ENCODE measurements around the gene DUSP15. TPM values are rescaled to one million over a fixed set of nuclear protein-coding genes. Genes with fewer than 3 reads are reported as not detected.

The DUSP15 gene
- polyA plus RNA-seq, 3 donors: not detected

DNA sequence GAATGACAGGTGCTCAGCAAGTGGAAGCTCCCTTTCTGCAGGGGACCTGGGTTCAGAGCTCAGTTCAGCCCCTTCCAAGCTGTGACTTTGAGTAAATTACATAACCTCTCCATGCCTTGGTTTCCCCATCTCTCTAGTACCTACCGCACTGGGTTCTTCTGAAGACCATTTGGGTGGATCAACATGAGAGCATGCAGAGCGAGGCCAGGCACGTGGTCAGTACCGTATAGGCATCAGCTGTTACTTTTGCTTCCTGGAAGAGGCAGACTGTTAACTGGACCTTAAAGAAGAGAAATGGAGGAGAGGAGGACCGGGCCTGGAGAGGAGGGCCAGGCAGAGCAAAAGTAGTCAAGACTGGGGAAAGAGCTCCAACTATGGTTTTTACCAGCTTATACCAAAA, 52.9 kb downstream of the DUSP15 start:
- TF ChIP-seq, protein P1, sequence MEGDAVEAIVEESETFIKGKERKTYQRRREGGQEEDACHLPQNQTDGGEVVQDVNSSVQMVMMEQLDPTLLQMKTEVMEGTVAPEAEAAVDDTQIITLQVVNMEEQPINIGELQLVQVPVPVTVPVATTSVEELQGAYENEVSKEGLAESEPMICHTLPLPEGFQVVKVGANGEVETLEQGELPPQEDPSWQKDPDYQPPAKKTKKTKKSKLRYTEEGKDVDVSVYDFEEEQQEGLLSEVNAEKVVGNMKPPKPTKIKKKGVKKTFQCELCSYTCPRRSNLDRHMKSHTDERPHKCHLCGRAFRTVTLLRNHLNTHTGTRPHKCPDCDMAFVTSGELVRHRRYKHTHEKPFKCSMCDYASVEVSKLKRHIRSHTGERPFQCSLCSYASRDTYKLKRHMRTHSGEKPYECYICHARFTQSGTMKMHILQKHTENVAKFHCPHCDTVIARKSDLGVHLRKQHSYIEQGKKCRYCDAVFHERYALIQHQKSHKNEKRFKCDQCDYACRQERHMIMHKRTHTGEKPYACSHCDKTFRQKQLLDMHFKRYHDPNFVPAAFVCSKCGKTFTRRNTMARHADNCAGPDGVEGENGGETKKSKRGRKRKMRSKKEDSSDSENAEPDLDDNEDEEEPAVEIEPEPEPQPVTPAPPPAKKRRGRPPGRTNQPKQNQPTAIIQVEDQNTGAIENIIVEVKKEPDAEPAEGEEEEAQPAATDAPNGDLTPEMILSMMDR (IDR thresholded peaks at IDR 0.05): no peak
- Mint-ChIP-seq H3K27me3 (ENCODE audit: low read depth in 3 of 3) (peaks cover 2 to 8% (median 5%) of the 10 kb centered on the region in 3 donors), H3K27ac (no peak overlapping the region), H3K4me3 (no peak overlapping the region), H3K36me3 (no peaks in the 10 kb centered on the region), H3K4me1 (no peaks in the 10 kb centered on the region), H3K9me3 (peaks cover 0 to 2% (median 0%) of the 10 kb centered on the region in 7 donors)
- no peaks in the 10 kb centered on the region for H4K20me1 ChIP-seq (ENCODE audit: insufficient read depth, low read length)
- H3K4me3 ChIP-seq (replicated peaks in 1 of 3; ENCODE audit: low read depth in 2 of 3, low read length in 3 of 3): no peak overlapping the region
- intact Hi-C loops (cut with micrococcal nuclease): no loop called here
- H3K9ac ChIP-seq (ENCODE audit: insufficient read depth, low read length, poor library complexity, severe bottlenecking): no peak overlapping the region
- no peak for DNase-seq
- H3K36me3 ChIP-seq (replicated peaks in 1 of 2; ENCODE audit: control insufficient read depth in 1 of 2, insufficient read depth in 2 of 2, low read length in 2 of 2): no peaks in the 10 kb centered on the region
- peaks cover 0 to 4% of the 10 kb centered on the region in 2 donors for H3K27me3 ChIP-seq (ENCODE audit: control insufficient read depth in 2 of 2, insufficient read depth in 2 of 2, low read length in 2 of 2)
- H2AFZ ChIP-seq (ENCODE audit: insufficient read depth, low read depth, low read length, poor library complexity, severe bottlenecking): no peak overlapping the region
- peaks cover 0 to 2% of the 10 kb centered on the region in 2 donors for H3K4me1 ChIP-seq (ENCODE audit: control insufficient read depth in 1 of 2, insufficient read depth in 2 of 2, low read length in 2 of 2)
- no peak overlapping the region for H3K4me2 ChIP-seq (replicated peaks; ENCODE audit: extremely low read depth, low read length, poor library complexity, severe bottlenecking)
- H3K27ac ChIP-seq (ENCODE audit: low read depth in 1 of 2, low read length in 2 of 2): no peak overlapping the region
- no peaks in the 10 kb centered on the region for H3K79me2 ChIP-seq (ENCODE audit: insufficient read depth, low read length)
- no peaks in the 10 kb centered on the region for H3K9me3 ChIP-seq (replicated peaks in 1 of 2; ENCODE audit: control insufficient read depth in 1 of 2, insufficient read depth in 1 of 2, low read length in 2 of 2)
- 96% methylated on average over 4 of the region's 5 CpGs for WGBS (ENCODE audit: insufficient coverage)

DNA sequence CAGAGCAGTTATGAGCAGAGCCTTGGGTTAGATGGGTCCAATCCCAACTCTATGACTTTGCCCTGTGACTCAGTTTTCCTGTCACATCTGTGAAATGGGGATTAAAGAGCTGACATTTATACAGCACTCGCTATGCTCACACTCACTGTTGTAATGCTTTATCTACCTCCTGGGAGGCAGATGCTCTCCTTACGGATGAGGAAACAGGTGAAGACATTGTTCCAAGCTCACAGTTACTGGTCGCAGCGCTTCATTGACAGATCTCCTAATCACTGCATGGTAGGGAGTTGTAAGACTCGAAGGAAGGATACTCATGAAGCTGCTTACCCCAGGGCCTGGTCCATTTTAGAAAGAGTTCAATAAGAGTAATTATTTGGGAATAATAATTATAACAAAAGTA, 54.1 kb downstream of the DUSP15 start:
- intact Hi-C loops (cut with micrococcal nuclease): no loop called here
- TF ChIP-seq, protein P1 (IDR thresholded peaks at IDR 0.05): no peak
- no CpG with 5 or more reads among the region's 5 CpGs for WGBS (ENCODE audit: insufficient coverage)

More for the DNA sequence above, 54.1 kb downstream of the DUSP15 start:
- no peak for DNase-seq
- peaks cover 0 to 3% of the 10 kb centered on the region in 2 donors for H3K36me3 Mint-ChIP-seq
- peaks cover 2 to 3% (median 2%) of the 10 kb centered on the region in 3 donors for H3K27me3 Mint-ChIP-seq (ENCODE audit: low read depth in 3 of 3)
- Histone ChIP-seq H2AFZ (ENCODE audit: insufficient read depth, low read depth, low read length, poor library complexity, severe bottlenecking) (no peak overlapping the region), H3K4me3 (replicated peaks in 1 of 3; ENCODE audit: low read depth in 2 of 3, low read length in 3 of 3) (no peak overlapping the region), H3K27me3 (ENCODE audit: control insufficient read depth in 2 of 2, insufficient read depth in 2 of 2, low read length in 2 of 2) (no peaks in the 10 kb centered on the region), H3K9me3 (replicated peaks in 1 of 2; ENCODE audit: control insufficient read depth in 1 of 2, insufficient read depth in 1 of 2, low read length in 2 of 2) (no peaks in the 10 kb centered on the region), H4K20me1 (ENCODE audit: insufficient read depth, low read length) (no peaks in the 10 kb centered on the region), H3K9ac (ENCODE audit: insufficient read depth, low read length, poor library complexity, severe bottlenecking) (no peak overlapping the region), H3K36me3 (replicated peaks in 1 of 2; ENCODE audit: control insufficient read depth in 1 of 2, insufficient read depth in 2 of 2, low read length in 2 of 2) (no peaks in the 10 kb centered on the region), H3K79me2 (ENCODE audit: insufficient read depth, low read length) (no peaks in the 10 kb centered on the region), H3K4me2 (replicated peaks; ENCODE audit: extremely low read depth, low read length, poor library complexity, severe bottlenecking) (no peak overlapping the region), H3K27ac (ENCODE audit: low read depth in 1 of 2, low read length in 2 of 2) (no peak overlapping the region), H3K4me1 (ENCODE audit: control insufficient read depth in 1 of 2, insufficient read depth in 2 of 2, low read length in 2 of 2) (no peaks in the 10 kb centered on the region)
- H3K27ac Mint-ChIP-seq: peak overlapping the region in 1 of 7 donors; percentile 57
- H3K9me3 Mint-ChIP-seq: no peaks in the 10 kb centered on the region
- H3K4me3 Mint-ChIP-seq: no peak overlapping the region
- no peaks in the 10 kb centered on the region for H3K4me1 Mint-ChIP-seq

All from CD14-positive monocyte (primary cell).